Upper lobe of left lung (tissue), 6 donors: ENCODE results near the gene TGM6. TPM values are rescaled to one million over a fixed set of nuclear protein-coding genes. Genes with fewer than 3 reads are reported as not detected.

Source experiments
- ATAC-seq, 2 donors: fragments of 200-7000 bp; cut with Tn5 transposase; one replicate each; pipeline ENCODE4 v1.9.1; 2022; ENCODE audit warnings: mild to moderate bottlenecking in 2 of 2, moderate library complexity in 2 of 2; ENCODE audit not compliant: low FRiP score in 2 of 2
- DNase-seq, 2 donors: peaks; one replicate each; pipeline ENCODE4 v3.0.0-alpha.2; 2019 to 2020
- H3K27ac ChIP-seq, 4 donors: fragments of 200-600 bp; sonication (generic); one replicate each; pipeline ENCODE4 v1.5.1; 2016 to 2019
- H3K27me3 ChIP-seq, 4 donors: fragments of 200-600 bp; sonication (generic); one replicate each; pipeline ENCODE4 v1.5.1; 2017 to 2019
- H3K36me3 ChIP-seq, 4 donors: fragments of 200-600 bp; sonication (generic); one replicate each; pipeline ENCODE4 v1.5.1; 2016 to 2019
- H3K4me1 ChIP-seq, 4 donors: fragments of 200-600 bp; sonication (generic); one replicate each; pipeline ENCODE4 v1.5.1; 2018 to 2019
- H3K4me3 ChIP-seq, 4 donors: fragments of 200-600 bp; sonication (generic); one replicate each; pipeline ENCODE4 v1.5.1; 2017 to 2019; ENCODE audit warnings: mild to moderate bottlenecking in 2 of 4, moderate library complexity in 1 of 4
- H3K9me3 ChIP-seq, 4 donors: fragments of 200-600 bp; sonication (generic); one replicate each; pipeline ENCODE4 v1.5.1; 2018 to 2019
- CTCF ChIP-seq, 6 experiments: fragments of 450-650 bp in 4 of 6; fragments of 200-600 bp in 2 of 6; sonication (generic) in 2 of 6; IDR thresholded peaks; one replicate each; pipeline ENCODE4 v1.5.1; 2016 to 2019; ENCODE audit warnings: antibody characterized with exemption in 6 of 6
- EP300 ChIP-seq, 4 donors: sonication (generic); formaldehyde crosslinking; IDR thresholded peaks; one replicate each; pipeline ENCODE4 v1.5.1; 2017; ENCODE audit warnings: antibody characterized with exemption in 4 of 4, control low read depth in 2 of 4
- POLR2A ChIP-seq, 4 donors: fragments of 450-650 bp; IDR thresholded peaks; one replicate each; pipeline ENCODE4 v1.5.1; 2016 to 2017; ENCODE audit warnings: antibody characterized with exemption in 4 of 4, mild to moderate bottlenecking in 2 of 4
- POLR2AphosphoS5 ChIP-seq, 2 donors: sonication (generic); formaldehyde crosslinking; IDR thresholded peaks; one replicate each; pipeline ENCODE4 v1.5.1; 2017; ENCODE audit warnings: antibody characterized with exemption in 2 of 2
- WGBS, 2 donors: methylation state at CpG; one replicate each; pipeline ENCODE4 v1.1.5; 2017 to 2018; 5-methylcytosine and 5-hydroxymethylcytosine counted together
- total RNA-seq, 6 donors: library from RNA; depleted of rRNA in 4 of 6; stranded (reverse); fragments of >200 nt in 4 of 6; gene quantifications; one replicate each; pipeline versions ENCODE4 v1.1.0 to v1.2.1, GENCODE V29; 2016 to 2021
- donor health status: DM: no; HTN: no; CAD: no; lungs with moderate emphysema.
- donor health status: DM: no; HTN: yes; CAD: no; lungs with severe emphysema.

The TGM6 gene
- total RNA-seq, 6 donors from 2014 or later: not detected

- TF ChIP-seq POLR2A (IDR thresholded peaks at IDR 0.05): no peak
- 81 to 85% methylated on average over 3 of the region's 3 CpGs for WGBS, 2 donors
- no peak for DNase-seq
Measured at GRCh38 chr20:2365666-2366065, 15.0 kb upstream of the TGM6 start.

GRCh38 chr20:2368621-2369020, 12.1 kb upstream of the TGM6 start:
- no peak overlapping the region for H3K4me3 ChIP-seq
- WGBS, 2 donors: 41 to 80% methylated on average over 1 of the region's 1 CpG
- ATAC-seq (no peak), DNase-seq (no peak)
- no peak overlapping the region for H3K27ac ChIP-seq
- H3K9me3 ChIP-seq: peaks cover 0 to 8% (median 0%) of the 10 kb centered on the region in 4 donors
- H3K36me3 ChIP-seq: no peaks in the 10 kb centered on the region
- TF ChIP-seq POLR2A (IDR thresholded peaks at IDR 0.05) (no peak), CTCF (IDR thresholded peaks at IDR 0.05) (no peak), POLR2AphosphoS5 (IDR thresholded peaks at IDR 0.05) (no peak), EP300 (IDR thresholded peaks at IDR 0.05) (no peak)
- H3K27me3 ChIP-seq: no peaks in the 10 kb centered on the region
- no peaks in the 10 kb centered on the region for H3K4me1 ChIP-seq

More at GRCh38 chr20:2365666-2366065, 15.0 kb upstream of the TGM6 start:
- no peak overlapping the region for H3K27ac ChIP-seq
- H3K36me3 ChIP-seq: no peaks in the 10 kb centered on the region
- H3K9me3 ChIP-seq: peaks cover 0 to 12% (median 5%) of the 10 kb centered on the region in 4 donors
- no peak overlapping the region for H3K4me3 ChIP-seq
- ATAC-seq: no peak
- no peaks in the 10 kb centered on the region for H3K4me1 ChIP-seq
- no peaks in the 10 kb centered on the region for H3K27me3 ChIP-seq

GRCh38 chr20:2373098-2373497, 7.6 kb upstream of the TGM6 start:
- DNase-seq: no peak
- TF ChIP-seq CTCF (IDR thresholded peaks at IDR 0.05) (no peak), POLR2A (IDR thresholded peaks at IDR 0.05) (no peak), EP300 (IDR thresholded peaks at IDR 0.05) (no peak), POLR2AphosphoS5 (IDR thresholded peaks at IDR 0.05) (no peak)

GRCh38 chr20:2374346-2375125, 6.2 kb upstream of the TGM6 start:
- Histone ChIP-seq H3K27me3 (no peaks in the 10 kb centered on the region), H3K27ac (no peak overlapping the region), H3K4me3 (no peak overlapping the region), H3K36me3 (no peaks in the 10 kb centered on the region), H3K4me1 (no peaks in the 10 kb centered on the region), H3K9me3 (no peaks in the 10 kb centered on the region)
- DNase-seq (no peak), ATAC-seq (no peak)
- TF ChIP-seq POLR2A (IDR thresholded peaks at IDR 0.05) (no peak), CTCF (IDR thresholded peaks at IDR 0.05) (no peak), POLR2AphosphoS5 (IDR thresholded peaks at IDR 0.05) (no peak), EP300 (IDR thresholded peaks at IDR 0.05) (no peak)
- 83 to 88% methylated on average over 6 to 9 of the region's 9 CpGs for WGBS, 2 donors

More at GRCh38 chr20:2373098-2373497, 7.6 kb upstream of the TGM6 start:
- H3K4me3 ChIP-seq: no peak overlapping the region
- no peaks in the 10 kb centered on the region for H3K36me3 ChIP-seq
- H3K27ac ChIP-seq: no peak overlapping the region
- H3K4me1 ChIP-seq: no peaks in the 10 kb centered on the region
- no peak for ATAC-seq
- H3K27me3 ChIP-seq: no peaks in the 10 kb centered on the region
- peaks cover 0 to 8% (median 0%) of the 10 kb centered on the region in 4 donors for H3K9me3 ChIP-seq

- no peaks in the 10 kb centered on the region for H3K9me3 ChIP-seq
- ATAC-seq (no peak), DNase-seq (no peak)
Measured at GRCh38 chr20:2378893-2379292, 1.8 kb upstream of the TGM6 start.

More at GRCh38 chr20:2378893-2379292, 1.8 kb upstream of the TGM6 start:
- TF ChIP-seq EP300 (IDR thresholded peaks at IDR 0.05) (no peak), POLR2A (IDR thresholded peaks at IDR 0.05) (no peak), CTCF (IDR thresholded peaks at IDR 0.05) (no peak), POLR2AphosphoS5 (IDR thresholded peaks at IDR 0.05) (no peak)
- Histone ChIP-seq H3K4me1 (no peaks in the 10 kb centered on the region), H3K36me3 (no peaks in the 10 kb centered on the region), H3K27ac (no peak overlapping the region), H3K4me3 (no peak overlapping the region), H3K27me3 (no peaks in the 10 kb centered on the region)
- WGBS, 2 donors: 86 to 92% methylated on average over 5 to 7 of the region's 7 CpGs
